ENCODE data around the gene TST. TPM values are rescaled to one million over a fixed set of nuclear protein-coding genes. Genes with fewer than 3 reads are reported as not detected.

The TST gene
- total and polyA plus RNA-seq, 10 of the 15 experiments (the other 5 are each of a cell fraction or from before 2014, with no cell fraction given): 2.4 to 24.6 (median 10.4) TPM

DNA sequence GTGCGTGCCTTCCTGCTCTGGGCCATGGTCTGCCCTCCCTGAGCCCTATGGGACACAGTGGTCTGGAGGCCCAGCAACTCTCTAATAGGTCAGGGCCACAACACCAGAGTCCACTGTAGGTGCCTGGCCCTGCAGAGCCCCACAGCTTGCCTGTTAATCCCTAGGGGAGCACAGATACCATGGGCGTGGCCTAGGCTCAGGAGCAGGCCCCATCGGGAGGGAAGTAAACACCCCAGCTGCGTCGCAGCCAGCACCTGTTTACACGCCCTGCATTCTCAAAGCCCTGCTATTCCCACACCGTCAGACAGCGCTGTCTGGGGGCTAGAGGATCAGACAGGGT, 34.8 kb upstream of the TST start (continued):
- TF ChIP-seq, protein P1, sequence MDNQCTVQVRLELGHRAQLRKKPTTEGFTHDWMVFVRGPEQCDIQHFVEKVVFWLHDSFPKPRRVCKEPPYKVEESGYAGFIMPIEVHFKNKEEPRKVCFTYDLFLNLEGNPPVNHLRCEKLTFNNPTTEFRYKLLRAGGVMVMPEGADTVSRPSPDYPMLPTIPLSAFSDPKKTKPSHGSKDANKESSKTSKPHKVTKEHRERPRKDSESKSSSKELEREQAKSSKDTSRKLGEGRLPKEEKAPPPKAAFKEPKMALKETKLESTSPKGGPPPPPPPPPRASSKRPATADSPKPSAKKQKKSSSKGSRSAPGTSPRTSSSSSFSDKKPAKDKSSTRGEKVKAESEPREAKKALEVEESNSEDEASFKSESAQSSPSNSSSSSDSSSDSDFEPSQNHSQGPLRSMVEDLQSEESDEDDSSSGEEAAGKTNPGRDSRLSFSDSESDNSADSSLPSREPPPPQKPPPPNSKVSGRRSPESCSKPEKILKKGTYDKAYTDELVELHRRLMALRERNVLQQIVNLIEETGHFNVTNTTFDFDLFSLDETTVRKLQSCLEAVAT (IDR thresholded peaks at IDR 0.05): no peak
- TF ChIP-seq POLR2A (IDR thresholded peaks at IDR 0.05; ENCODE audit: low read depth, low read length) (no peak), SIX5 (IDR thresholded peaks at IDR 0.05; ENCODE audit: low read depth, low read length, severe bottlenecking) (no peak), STAT1 (conservative IDR thresholded peaks at IDR 0.05) (no peak)

DNA sequence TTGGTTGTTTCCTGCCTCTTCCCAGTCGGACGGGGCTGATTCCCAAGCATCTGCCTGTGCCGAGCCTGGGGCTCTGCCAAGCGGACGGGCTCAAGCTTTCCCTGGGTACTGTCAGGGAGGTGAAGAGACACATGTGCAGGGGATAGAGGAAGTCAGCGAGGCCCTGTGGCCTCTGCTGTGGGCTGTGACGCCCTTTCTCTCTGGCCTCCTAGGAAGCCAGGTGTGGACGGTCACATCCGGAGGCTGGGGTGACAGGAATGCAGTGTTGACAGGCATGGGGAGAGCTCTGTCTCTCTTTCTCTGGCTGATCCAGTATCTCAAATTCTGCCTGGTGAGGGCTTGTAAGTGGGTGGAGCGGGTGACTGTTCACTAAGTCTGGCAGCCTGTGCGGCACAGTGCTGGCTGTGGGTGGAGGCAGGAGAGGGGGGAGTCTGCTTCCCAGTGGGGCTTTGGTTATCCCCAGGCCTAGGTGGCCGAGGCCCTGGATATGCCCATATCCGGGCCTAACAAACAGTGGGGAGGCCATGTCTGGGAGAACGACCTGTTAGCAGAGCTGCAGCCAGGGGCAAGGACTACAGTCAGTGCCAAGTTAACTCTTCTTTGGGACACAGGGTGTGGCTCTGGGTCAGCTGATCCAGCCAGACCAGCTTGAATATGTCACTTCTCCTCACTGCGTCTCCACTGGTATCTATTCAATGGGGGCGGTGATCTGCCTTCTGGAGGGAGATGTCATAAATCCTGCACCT, 34.2 kb upstream of the TST start:
- 80% methylated on average over 16 of the region's 16 CpGs for WGBS (ENCODE audit: insufficient coverage, insufficient replicate concordance, low lambda C conversion rate, missing lambda C conversion rate)
- BruUV-seq (replicated peaks): no TSS peak
- DNase-seq (ENCODE audit: low read depth, low spot score): no peak
- ATAC-seq: peak; percentile 36
- ChIA-PET CTCF (interaction anchor here (2.0 kb wide), 1 partner anchor 10 kb away, joined by 4 read pairs; no protein-coding TSS in a partner anchor), POLR2A (no interaction called here), RAD21 (ENCODE audit: unreplicated experiment) (interaction anchor here (0.9 to 1.4 kb wide), 2 partner anchors 9 to 146 kb away, joined by 3 read pairs; no protein-coding TSS in a partner anchor), SMC1A (ENCODE audit: uncharacterized antibody, unreplicated experiment) (no interaction called here)
- Histone ChIP-seq H3K27me3 (replicated peaks in 1 of 2; ENCODE audit: control insufficient read depth in 2 of 2, insufficient read depth in 2 of 2, low read length in 1 of 2) (no peaks in the 10 kb centered on the region), H3K79me2 (ENCODE audit: control insufficient read depth, insufficient read depth, low read length) (no peaks in the 10 kb centered on the region), H3K4me1 (ENCODE audit: control insufficient read depth, insufficient read depth, low read length) (no peaks in the 10 kb centered on the region), H3K9me3 (replicated peaks; ENCODE audit: control insufficient read depth, insufficient read depth, low read length) (no peaks in the 10 kb centered on the region), H2AFZ (ENCODE audit: control insufficient read depth, low read depth, low read length) (no peak overlapping the region), H3K4me3 (no peak overlapping the region), H3K36me3 (ENCODE audit: control insufficient read depth in 2 of 2, insufficient read depth in 2 of 2, low read length in 1 of 2) (peaks cover 0 to 2% of the 10 kb centered on the region in 2 experiments; a peak in 2 of 4 replicates), H4K20me1 (ENCODE audit: control insufficient read depth, insufficient read depth) (no peaks in the 10 kb centered on the region), H3K4me2 (ENCODE audit: control insufficient read depth, insufficient read depth) (no peak overlapping the region), H3K9ac (ENCODE audit: control insufficient read depth, insufficient read depth, low read length) (no peak overlapping the region), H3K27ac (ENCODE audit: control insufficient read depth, insufficient read depth) (no peak overlapping the region)
- peak; percentile 33; the same call in 1 of the 2 replicates for TF ChIP-seq SPI1 (IDR thresholded peaks at IDR 0.05; ENCODE audit: borderline replicate concordance, insufficient read depth, low read depth, low read length)
- no peak for TF ChIP-seq E2F8 (IDR thresholded peaks at IDR 0.05; ENCODE audit: low read depth, partially characterized antibody)
- no peak for FAIRE-seq
- intact Hi-C loops (cut with micrococcal nuclease; ENCODE audit: unreplicated experiment) (no loop called here), in situ Hi-C loops (cut with MboI) (no loop called here)
